H1 (cell line): ENCODE results near the gene SOCS3. TPM values are rescaled to one million over a fixed set of nuclear protein-coding genes. Genes with fewer than 3 reads are reported as not detected.

ENCODE experiments used
- CTCF ChIA-PET: fragments of 300-600 bp; sonication (Branson Sonifier 250); formaldehyde crosslinking; loops from one replicate; lab custom pipeline; 2021; ENCODE audit not compliant: partially characterized antibody; lab: Charles Lee
- POLR2A ChIA-PET: fragments of 300-600 bp; sonication (Branson Sonifier 250); formaldehyde crosslinking; loops from one replicate; lab custom pipeline; 2021; ENCODE audit warnings: inconsistent platforms; ENCODE audit not compliant: partially characterized antibody; lab: Charles Lee
- DNase-seq, 2 experiments: peaks; one replicate each; pipeline versions ENCODE4 v3.0.0 to v3.0.0-alpha.2; 2010 to 2022; ENCODE audit warnings: low spot score in 2 of 2, low read depth in 1 of 2, mixed read lengths in 1 of 2
- FAIRE-seq: peaks from 2 replicates; lab custom pipeline; 2011; peaks lifted over from hg19 to GRCh38; lab: Jason Lieb, UNC
- H2AFZ ChIP-seq: 2 replicates; pipeline ENCODE4 v1.8.1; 2012; ENCODE audit warnings: low read length, inconsistent platforms
- H2AK5ac ChIP-seq: 2 replicates; pipeline ENCODE4 v1.6.1; 2013; ENCODE audit warnings: low read depth, low read length
- H2BK120ac ChIP-seq: replicated peaks from 2 replicates; pipeline ENCODE3; 2013; ENCODE audit warnings: low read depth, low read length, inconsistent platforms
- H2BK12ac ChIP-seq: 2 replicates; pipeline ENCODE4 v1.6.1; 2013; ENCODE audit warnings: low read depth, low read length
- H2BK15ac ChIP-seq: 2 replicates; pipeline ENCODE4 v1.6.1; 2013; ENCODE audit warnings: low read length
- H2BK20ac ChIP-seq: 2 replicates; pipeline ENCODE4 v1.6.1; 2013; ENCODE audit warnings: low read length
- H2BK5ac ChIP-seq: 2 replicates; pipeline ENCODE4 v1.6.1; 2013; ENCODE audit warnings: low read depth, low read length
- H3K14ac ChIP-seq: 2 replicates; pipeline ENCODE4 v1.6.1; 2013; ENCODE audit warnings: inconsistent platforms; ENCODE audit not compliant: insufficient read length
- H3K18ac ChIP-seq: 2 replicates; pipeline ENCODE4 v1.6.1; 2013; ENCODE audit warnings: low read length; ENCODE audit errors: extremely low read depth
- H3K23ac ChIP-seq: 2 replicates; pipeline ENCODE4 v1.6.1; 2013; ENCODE audit warnings: inconsistent platforms; ENCODE audit not compliant: insufficient read length
- H3K23me2 ChIP-seq: 2 replicates; pipeline ENCODE4 v1.6.1; 2013; ENCODE audit warnings: low read depth, low read length
- H3K27ac ChIP-seq: 2 replicates; pipeline ENCODE4 v1.6.1; 2011; ENCODE audit warnings: low read depth, low read length, inconsistent platforms
- H3K27me3 ChIP-seq, 4 experiments: replicated peaks in 1 of 4; 1 replicate in 1 of 4; 2 replicates in 3 of 4; pipeline versions ENCODE4 v1.6.1 to v1.8.1; 2011 to 2013; ENCODE audit warnings: low read length in 3 of 4, mild to moderate bottlenecking in 3 of 4, inconsistent platforms in 2 of 4, mixed read lengths in 2 of 4, moderate library complexity in 1 of 4; ENCODE audit not compliant: control insufficient read depth in 3 of 4, insufficient read depth in 3 of 4; ENCODE audit errors: extremely low read depth in 1 of 4
- H3K36me3 ChIP-seq, 4 experiments: 2 replicates each; pipeline versions ENCODE4 v1.6.1 to v1.8.1; 2011 to 2013; ENCODE audit warnings: mild to moderate bottlenecking in 4 of 4, low read length in 3 of 4, moderate library complexity in 2 of 4, control low read depth in 1 of 4, inconsistent platforms in 1 of 4; ENCODE audit not compliant: insufficient read depth in 4 of 4, control insufficient read depth in 2 of 4
- H3K4ac ChIP-seq: replicated peaks from 2 replicates; pipeline ENCODE3; 2013; ENCODE audit warnings: low read length, low read depth, mixed read lengths, inconsistent platforms; ENCODE audit not compliant: insufficient read length
- H3K4me1 ChIP-seq, 4 experiments: replicated peaks in 1 of 4; 1 replicate in 1 of 4; 2 replicates in 3 of 4; pipeline versions ENCODE4 v1.6.1 to v1.8.1; 2011 to 2013; ENCODE audit warnings: low read length in 3 of 4, inconsistent platforms in 2 of 4, mixed read lengths in 1 of 4; ENCODE audit not compliant: insufficient read depth in 4 of 4, control insufficient read depth in 3 of 4
- H3K4me2 ChIP-seq, 2 experiments: 2 replicates each; pipeline versions ENCODE4 v1.6.1 to v1.8.1; 2011 to 2013; ENCODE audit warnings: low read depth in 2 of 2, low read length in 2 of 2, control low read depth in 1 of 2, inconsistent platforms in 1 of 2, mild to moderate bottlenecking in 1 of 2; ENCODE audit not compliant: insufficient read depth in 1 of 2
- H3K4me3 ChIP-seq, 4 experiments: fragments of 200-600, 300-600 bp in 1 of 4; sonication (generic), shearing (Covaris generic), sonication (Bioruptor Twin) in 1 of 4; 2 replicates each; pipeline versions ENCODE4 v1.5.1 to v1.8.1; 2011 to 2016; ENCODE audit warnings: low read length in 4 of 4, low read depth in 3 of 4, control low read depth in 2 of 4, inconsistent platforms in 2 of 4, mild to moderate bottlenecking in 2 of 4, mixed read lengths in 1 of 4, moderate library complexity in 1 of 4; ENCODE audit not compliant: insufficient read depth in 2 of 4; ENCODE audit errors: extremely low read depth in 1 of 4
- H3K56ac ChIP-seq: replicated peaks from 2 replicates; pipeline ENCODE3; 2013; ENCODE audit warnings: low read depth, mild to moderate bottlenecking, mixed read lengths, low read length, inconsistent platforms; ENCODE audit not compliant: insufficient read length
- H3K79me1 ChIP-seq: 2 replicates; pipeline ENCODE4 v1.6.1; 2013; ENCODE audit warnings: low read depth, low read length, control low read depth
- H3K79me2 ChIP-seq, 2 experiments: 2 replicates each; pipeline versions ENCODE4 v1.6.1 to v1.8.1; 2012 to 2013; ENCODE audit warnings: low read length in 2 of 2, mild to moderate bottlenecking in 2 of 2, inconsistent platforms in 1 of 2; ENCODE audit not compliant: insufficient read depth in 2 of 2, control insufficient read depth in 1 of 2
- H3K9ac ChIP-seq, 4 experiments: replicated peaks in 1 of 4; 1 replicate in 1 of 4; 2 replicates in 3 of 4; pipeline versions ENCODE4 v1.6.1 to v1.8.1; 2011 to 2013; ENCODE audit warnings: low read depth in 3 of 4, low read length in 3 of 4, control low read depth in 2 of 4, mild to moderate bottlenecking in 2 of 4, moderate library complexity in 2 of 4, inconsistent platforms in 1 of 4; ENCODE audit errors: extremely low read depth in 1 of 4
- H3K9me3 ChIP-seq, 2 experiments: 2 replicates each; pipeline versions ENCODE4 v1.6.1 to v1.8.1; 2012 to 2013; ENCODE audit warnings: mild to moderate bottlenecking in 2 of 2, moderate library complexity in 2 of 2, control low read depth in 1 of 2, inconsistent platforms in 1 of 2, low read depth in 1 of 2, low read length in 1 of 2, mixed read lengths in 1 of 2; ENCODE audit not compliant: insufficient read depth in 2 of 2
- H4K20me1 ChIP-seq, 2 experiments: replicated peaks in 1 of 2; 2 replicates each; pipeline versions ENCODE3 to v1.8.1; 2011 to 2013; ENCODE audit warnings: inconsistent platforms in 2 of 2, low read length in 2 of 2, mild to moderate bottlenecking in 1 of 2; ENCODE audit not compliant: insufficient read depth in 2 of 2, control insufficient read depth in 1 of 2
- H4K5ac ChIP-seq: 2 replicates; pipeline ENCODE4 v1.6.1; 2013; ENCODE audit warnings: low read length, low read depth, mixed read lengths, inconsistent platforms; ENCODE audit not compliant: insufficient read length
- H4K8ac ChIP-seq: 2 replicates; pipeline ENCODE4 v1.8.0; 2013; ENCODE audit warnings: mild to moderate bottlenecking, moderate library complexity, low read length, inconsistent platforms; ENCODE audit not compliant: insufficient read depth; ENCODE audit errors: extremely low read depth
- H4K91ac ChIP-seq: replicated peaks from 2 replicates; pipeline ENCODE3; 2013; ENCODE audit warnings: low read length, mixed read lengths, inconsistent platforms; ENCODE audit not compliant: insufficient read length
- ASH2L ChIP-seq: fragments of 200-600, 300-600 bp; sonication (generic); IDR thresholded peaks from one replicate; pipeline ENCODE4 v1.7.1; 2017; ENCODE audit warnings: low read length
- CBX5 ChIP-seq: fragments of 300-800, 300-1000 bp; sonication (generic); IDR thresholded peaks from 2 replicates; pipeline ENCODE4 v1.7.1; 2016; ENCODE audit warnings: antibody characterized with exemption, low read length, low read depth
- KDM5A ChIP-seq: fragments of 200-600 bp; IDR thresholded peaks from 2 replicates; pipeline ENCODE4 v1.7.1; 2012; ENCODE audit warnings: mild to moderate bottlenecking, low read length, inconsistent platforms, mixed read lengths
- SIX5 ChIP-seq: IDR thresholded peaks from 2 replicates; pipeline ENCODE4 v1.6.1; 2011; ENCODE audit warnings: mild to moderate bottlenecking, low read depth, low read length
- SUZ12 ChIP-seq: fragments of 200-600 bp; sonication (generic); IDR thresholded peaks from 2 replicates; pipeline ENCODE4 v1.6.1; 2012; ENCODE audit warnings: mild to moderate bottlenecking, inconsistent platforms, low read length, moderate library complexity, mixed read lengths
- TCF12 ChIP-seq: IDR thresholded peaks from 2 replicates; pipeline ENCODE4 v1.6.1; 2011; ENCODE audit warnings: low read depth, mild to moderate bottlenecking, low read length
- YY1 ChIP-seq: IDR thresholded peaks from 2 replicates; pipeline ENCODE4 v1.6.1; 2011; ENCODE audit warnings: low read depth, mild to moderate bottlenecking, low read length
- WGBS, 2 experiments: shearing (Covaris generic) in 1 of 2; methylation state at CpG; one replicate each; pipeline versions ENCODE4 v1.1.6 to v1.1.7; 2013 to 2015; ENCODE audit warnings: low lambda C conversion rate in 2 of 2, mixed read lengths in 2 of 2, inconsistent platforms in 1 of 2, low coverage in 1 of 2, missing lambda C conversion rate in 1 of 2; ENCODE audit not compliant: insufficient replicate concordance in 2 of 2, insufficient coverage in 1 of 2, insufficient read length in 1 of 2; ENCODE audit errors: extremely low coverage in 1 of 2, missing lambda C conversion rate in 1 of 2; 5-methylcytosine and 5-hydroxymethylcytosine counted together
- polyA plus RNA-seq, 7 experiments: library from polyadenylated mRNA; depleted of rRNA in 3 of 7; stranded (reverse) in 5 of 7; unstranded in 2 of 7; fragments of >200 nt in 5 of 7; fragments of 200-250 nt in 2 of 7; gene quantifications; 1 replicate in 5 of 7; 2 replicates in 1 of 7; 4 replicates in 1 of 7; pipeline versions ENCODE4 v1.2.1 to v1.2.3, GENCODE V29; 2011 to 2013; ENCODE audit warnings: missing spikeins in 2 of 7, mixed read lengths in 2 of 7
- total RNA-seq: library from RNA; stranded (reverse); fragmentation: NEBNext Ultra II Directional; extraction: Animal tissue kit (Norgen Biotek cat#: 25700); gene quantifications from 2 replicates; pipeline ENCODE4 v1.2.1, GENCODE V29; 2021
- TF ChIP-seq, protein P1 (sequence below): IDR thresholded peaks from 2 replicates; pipeline ENCODE4 v1.6.1; 2012; ENCODE audit warnings: inconsistent platforms

The SOCS3 gene
- total and polyA plus RNA-seq, 2 of the 8 experiments (the other 6 are each of a cell fraction or from before 2014, with no cell fraction given), result 10.1 to 47.9 TPM

GRCh38 chr17:78366109-78366848, 6.4 kb upstream of the SOCS3 start:
- H3K4ac ChIP-seq, result peak overlapping the region; percentile 90
- H3K79me1 ChIP-seq, result no peaks in the 10 kb centered on the region
- peak overlapping the region; percentile 25 for H4K5ac ChIP-seq
- ChIA-PET POLR2A (interaction anchor here (0.6 to 3.0 kb wide), 11 partner anchors 8 to 117 kb away, joined by 3 to 11 read pairs (median 4); partner anchors contain the start of gene SOCS3), CTCF (interaction anchor here (0.8 to 20.5 kb wide), 9 partner anchors 8 to 115 kb away, joined by 3 to 257 read pairs (median 3); no protein-coding TSS in a partner anchor)
- no peak overlapping the region for H3K23ac ChIP-seq
- H3K9ac ChIP-seq, result peak overlapping the region in 3 of 4 experiments; percentile 34 to 63 (median 38); a peak in 5 of 7 replicates
- no peaks in the 10 kb centered on the region for H3K79me2 ChIP-seq
- H3K4me3 ChIP-seq, result peak overlapping the region in 2 of 4 experiments; percentile 2 to 43; a peak in 3 of 8 replicates
- DNase-seq (no peak), FAIRE-seq (no peak)
- H3K9me3 ChIP-seq, result no peaks in the 10 kb centered on the region
- peaks cover 2% of the 10 kb centered on the region for H3K23me2 ChIP-seq
- TF ChIP-seq YY1, result no peak
- peak; percentile 7 for TF ChIP-seq ASH2L
- TF ChIP-seq TCF12, result no peak
- TF ChIP-seq CBX5, result no peak
- TF ChIP-seq KDM5A, result no peak
- no peak for TF ChIP-seq SUZ12
- TF ChIP-seq, protein P1, sequence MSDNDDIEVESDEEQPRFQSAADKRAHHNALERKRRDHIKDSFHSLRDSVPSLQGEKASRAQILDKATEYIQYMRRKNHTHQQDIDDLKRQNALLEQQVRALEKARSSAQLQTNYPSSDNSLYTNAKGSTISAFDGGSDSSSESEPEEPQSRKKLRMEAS, result no peak
- no peak for TF ChIP-seq SIX5
- H4K20me1 ChIP-seq, result no peaks in the 10 kb centered on the region
- peak overlapping the region; percentile 75 for H4K8ac ChIP-seq
- peak overlapping the region; percentile 71 for H3K56ac ChIP-seq
- 0 out of 2 replicates have a peak overlapping the region, but pooled peaks have one; percentile 40 for H2BK15ac ChIP-seq
- peak overlapping the region; percentile 92 for H2BK20ac ChIP-seq
- H2AK5ac ChIP-seq, result peak overlapping the region; percentile 97
- H3K14ac ChIP-seq, result peak overlapping the region; percentile 43
- H3K4me2 ChIP-seq, result peak overlapping the region; percentile 60 to 61
- peak overlapping the region; percentile 77 for H4K91ac ChIP-seq
- H3K36me3 ChIP-seq, result no peaks in the 10 kb centered on the region
- peak overlapping the region; percentile 80 for H3K27ac ChIP-seq
- 58% methylated on average over 18 of the region's 18 CpGs; no CpG with 5 or more reads in 1 of the 2 experiments for WGBS, 2 experiments
- peak overlapping the region; percentile 99 for H2BK5ac ChIP-seq
- peak overlapping the region; percentile 98 for H2BK12ac ChIP-seq
- peaks cover 17 to 55% (median 45%) of the 10 kb centered on the region in 4 experiments for H3K4me1 ChIP-seq
- peak overlapping the region; percentile 55 for H3K18ac ChIP-seq
- no peak overlapping the region for H2AFZ ChIP-seq
- H3K27me3 ChIP-seq, result no peaks in the 10 kb centered on the region
- peak overlapping the region; percentile 96 for H2BK120ac ChIP-seq
